ENCODE measurements around the gene ZNF148. TPM values are rescaled to one million over a fixed set of nuclear protein-coding genes. Genes with fewer than 3 reads are reported as not detected.

Gene ZNF148
- total RNA-seq, 1 experiment from 2014 or later: 47.8 TPM

GRCh38 chr3:125403789-125404188, 28.7 kb upstream of the ZNF148 start:
- intact Hi-C loops (cut with micrococcal nuclease; ENCODE audit: unreplicated experiment): no loop called here
- H3K4me3 ChIP-seq (ENCODE audit: low read depth, low read length, poor library complexity, severe bottlenecking): no peak overlapping the region
- TF ChIP-seq CTCF (conservative IDR thresholded peaks at IDR 0.05; ENCODE audit: low read depth, low read length) (no peak), EZH2 (IDR thresholded peaks at IDR 0.05; ENCODE audit: borderline replicate concordance, low read depth, low read length, poor library complexity, severe bottlenecking) (no peak)
- H3K9me3 ChIP-seq (ENCODE audit: low read depth, low read length, poor library complexity, severe bottlenecking): no peaks in the 10 kb centered on the region
- no peak overlapping the region for H3K27ac ChIP-seq (ENCODE audit: low read depth, low read length, poor library complexity, severe bottlenecking)
- no peaks in the 10 kb centered on the region for H3K27me3 ChIP-seq (replicated peaks; ENCODE audit: insufficient read depth, low read depth, low read length, poor library complexity)
- CTCF ChIA-PET: no interaction called here
- BruUV-seq (replicated peaks): no TSS peak
- no peaks in the 10 kb centered on the region for H3K36me3 ChIP-seq (ENCODE audit: insufficient read depth, low read length, poor library complexity, severe bottlenecking)
- no peak for DNase-seq (ENCODE audit: low spot score)
- H3K4me1 ChIP-seq (ENCODE audit: insufficient read depth, low read length, poor library complexity, severe bottlenecking): no peaks in the 10 kb centered on the region
- POLR2A ChIA-PET (ENCODE audit: low non-redundant PET): no interaction called here

GRCh38 chr3:125402639-125403038, 27.5 kb upstream of the ZNF148 start:
- Histone ChIP-seq H3K9me3 (ENCODE audit: low read depth, low read length, poor library complexity, severe bottlenecking) (no peaks in the 10 kb centered on the region), H3K27me3 (replicated peaks; ENCODE audit: insufficient read depth, low read depth, low read length, poor library complexity) (no peaks in the 10 kb centered on the region), H3K4me1 (ENCODE audit: insufficient read depth, low read length, poor library complexity, severe bottlenecking) (no peaks in the 10 kb centered on the region), H3K36me3 (ENCODE audit: insufficient read depth, low read length, poor library complexity, severe bottlenecking) (no peaks in the 10 kb centered on the region), H3K4me3 (ENCODE audit: low read depth, low read length, poor library complexity, severe bottlenecking) (no peak overlapping the region), H3K27ac (ENCODE audit: low read depth, low read length, poor library complexity, severe bottlenecking) (no peak overlapping the region)
- no TSS peak for BruUV-seq (replicated peaks)
- ChIA-PET POLR2A (ENCODE audit: low non-redundant PET) (no interaction called here), CTCF (no interaction called here)
- TF ChIP-seq EZH2 (IDR thresholded peaks at IDR 0.05; ENCODE audit: borderline replicate concordance, low read depth, low read length, poor library complexity, severe bottlenecking) (no peak), CTCF (conservative IDR thresholded peaks at IDR 0.05; ENCODE audit: low read depth, low read length) (no peak)
- no peak for DNase-seq (ENCODE audit: low spot score)
- intact Hi-C loops (cut with micrococcal nuclease; ENCODE audit: unreplicated experiment): no loop called here

GRCh38 chr3:125401402-125401801, 26.3 kb upstream of the ZNF148 start:
- Histone ChIP-seq H3K27me3 (replicated peaks; ENCODE audit: insufficient read depth, low read depth, low read length, poor library complexity) (no peaks in the 10 kb centered on the region), H3K36me3 (ENCODE audit: insufficient read depth, low read length, poor library complexity, severe bottlenecking) (no peaks in the 10 kb centered on the region), H3K27ac (ENCODE audit: low read depth, low read length, poor library complexity, severe bottlenecking) (no peak overlapping the region), H3K4me1 (ENCODE audit: insufficient read depth, low read length, poor library complexity, severe bottlenecking) (no peaks in the 10 kb centered on the region), H3K4me3 (ENCODE audit: low read depth, low read length, poor library complexity, severe bottlenecking) (no peak overlapping the region), H3K9me3 (ENCODE audit: low read depth, low read length, poor library complexity, severe bottlenecking) (no peaks in the 10 kb centered on the region)
- intact Hi-C loops (cut with micrococcal nuclease; ENCODE audit: unreplicated experiment): no loop called here
- TF ChIP-seq EZH2 (IDR thresholded peaks at IDR 0.05; ENCODE audit: borderline replicate concordance, low read depth, low read length, poor library complexity, severe bottlenecking): no peak
- no peak for TF ChIP-seq CTCF (conservative IDR thresholded peaks at IDR 0.05; ENCODE audit: low read depth, low read length)
- no TSS peak for BruUV-seq (replicated peaks)
- ChIA-PET CTCF (no interaction called here), POLR2A (ENCODE audit: low non-redundant PET) (no interaction called here)
- DNase-seq (ENCODE audit: low spot score): no peak
